Measurements from ENCODE around the gene NDST3.
"Not testable (repeated sequence)": the region's sequence is repeated elsewhere in the genome, so short reads cannot be mapped to it uniquely, and the experiment has no call there.

NDST3 gene

DNA sequence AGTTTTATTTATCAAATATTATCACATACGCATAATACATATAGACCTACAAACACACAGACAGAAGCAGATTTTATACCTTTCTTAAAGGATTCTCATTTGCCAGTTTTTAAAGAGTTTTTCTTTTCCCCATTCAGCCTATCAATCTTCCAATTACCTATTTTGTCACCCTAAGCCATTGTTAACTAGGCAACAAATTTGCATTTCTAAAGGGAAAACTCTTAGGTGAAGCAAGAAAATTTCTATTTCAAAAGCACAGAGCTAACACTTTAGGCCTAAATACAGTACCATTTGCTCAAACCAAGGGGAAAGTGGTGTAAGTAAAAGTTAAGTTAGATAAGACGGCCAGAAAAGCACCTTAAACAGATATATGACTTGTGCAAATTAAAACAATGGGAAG, 156.6 kb downstream of the NDST3 start:
- no peak for DNase-seq

DNA sequence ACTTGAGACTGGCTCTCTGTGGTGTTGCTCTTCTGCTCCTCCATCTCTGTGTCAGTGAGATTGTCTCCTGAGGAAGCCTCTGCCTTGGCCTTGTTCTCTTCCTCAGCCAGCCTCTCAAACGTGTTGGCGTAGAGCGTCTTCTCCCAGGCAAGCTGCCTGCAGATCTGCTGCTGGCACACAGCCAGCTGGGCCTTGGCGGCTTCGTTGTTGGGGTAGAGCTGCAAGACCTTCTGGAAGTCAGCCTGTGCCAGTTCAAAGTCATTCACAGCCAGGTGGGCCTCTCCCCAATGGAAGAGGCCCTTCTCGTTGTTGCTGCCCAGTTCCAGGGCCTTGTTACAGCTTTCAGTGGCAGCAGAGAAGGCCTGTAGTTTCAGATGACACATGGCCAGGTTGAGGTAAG, 159.1 kb downstream of the NDST3 start:
- no peak for DNase-seq

DNA sequence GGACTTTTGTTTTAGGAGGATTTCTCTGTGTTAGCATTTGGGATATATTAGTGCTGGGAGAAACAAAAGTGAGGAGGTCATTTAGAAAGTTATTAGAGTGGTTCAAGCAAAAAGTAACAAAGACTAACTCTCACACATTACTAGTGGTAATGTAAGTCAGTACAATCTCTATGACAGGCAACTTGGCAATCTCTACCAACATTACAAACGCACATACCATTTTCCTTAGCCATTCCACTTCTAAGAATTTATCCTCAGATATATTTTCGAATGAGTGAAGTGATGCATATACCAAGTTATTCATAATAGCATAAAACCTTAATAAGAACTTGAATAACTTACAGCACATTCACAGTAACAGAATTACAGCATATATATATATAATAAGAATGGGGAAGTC, 172.3 kb downstream of the NDST3 start:
- DNase-seq = no peak

- DNase-seq = no peak
These were observed 178.8 kb downstream of the NDST3 start for GRCh38 chr4:118213101-118213500.

DNA sequence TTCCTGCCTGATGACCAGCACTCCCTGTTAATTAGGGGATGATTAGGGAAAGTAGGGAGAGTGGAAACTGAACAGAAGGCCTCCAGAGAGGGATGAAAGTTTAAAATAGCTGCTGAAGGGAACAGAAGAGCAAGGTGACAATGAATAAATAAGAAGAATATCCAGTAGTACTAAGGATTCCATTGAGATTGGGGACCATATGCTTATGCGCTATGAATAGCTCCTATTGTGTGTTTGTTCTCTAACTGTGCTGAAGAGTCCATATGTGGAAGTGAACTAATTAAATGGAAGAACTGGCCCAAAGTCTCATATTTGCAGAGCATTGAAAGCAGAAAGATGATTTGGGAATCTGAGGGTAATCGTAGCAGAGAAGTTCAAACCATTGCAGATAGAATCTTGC, 181.5 kb downstream of the NDST3 start:
- DNase-seq = no peak

GRCh38 chr4:118221227-118221800, 187.0 kb downstream of the NDST3 start:
- DNase-seq = no peak

- DNase-seq = peak; percentile 19
These were observed 190.1 kb downstream of the NDST3 start for GRCh38 chr4:118224243-118224829.

- no peak for DNase-seq
These were observed 191.2 kb downstream of the NDST3 start for GRCh38 chr4:118225511-118225910.

DNA sequence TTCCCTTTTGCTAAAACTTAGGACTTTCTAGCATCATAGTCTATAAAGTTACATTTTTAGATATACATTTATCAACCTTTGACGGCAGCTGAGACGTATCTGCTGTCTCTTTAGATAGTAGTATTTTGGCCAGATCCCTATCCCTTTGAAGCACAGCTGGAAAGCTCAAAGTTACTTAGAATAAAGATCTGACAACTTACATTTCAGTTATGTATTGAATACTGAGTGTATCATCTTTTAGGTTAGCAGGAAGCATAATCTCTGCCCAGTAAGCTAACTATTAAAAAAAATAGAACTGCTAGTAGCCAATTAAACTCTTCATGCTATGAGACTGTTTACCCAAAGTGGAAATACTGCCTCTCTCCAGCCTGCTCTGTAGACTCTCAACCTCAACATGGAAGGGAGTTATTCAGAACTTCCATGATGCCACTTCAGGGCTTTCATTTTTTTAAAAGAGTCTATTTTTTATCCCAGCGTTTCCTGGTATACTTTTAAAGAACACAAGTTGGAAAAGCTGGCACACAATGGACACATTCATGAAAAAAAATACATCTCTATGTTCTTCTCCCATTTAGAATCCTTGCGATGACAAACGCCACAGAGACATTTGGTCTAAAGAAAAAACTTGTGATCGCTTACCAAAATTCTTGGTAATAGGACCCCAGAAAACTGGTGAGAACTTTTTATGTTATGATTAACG, 192.2 kb downstream of the NDST3 start:
- no peak for DNase-seq

- no peak for DNase-seq
These were observed 201.4 kb downstream of the NDST3 start for GRCh38 chr4:118235566-118236120.

GRCh38 chr4:118237531-118237930, 203.2 kb downstream of the NDST3 start:
- DNase-seq = no peak

- no peak for DNase-seq
These were observed 215.6 kb downstream of the NDST3 start for GRCh38 chr4:118249890-118250289.

- DNase-seq = no peak
These were observed 220.1 kb downstream of the NDST3 start for GRCh38 chr4:118254368-118254767.

DNA sequence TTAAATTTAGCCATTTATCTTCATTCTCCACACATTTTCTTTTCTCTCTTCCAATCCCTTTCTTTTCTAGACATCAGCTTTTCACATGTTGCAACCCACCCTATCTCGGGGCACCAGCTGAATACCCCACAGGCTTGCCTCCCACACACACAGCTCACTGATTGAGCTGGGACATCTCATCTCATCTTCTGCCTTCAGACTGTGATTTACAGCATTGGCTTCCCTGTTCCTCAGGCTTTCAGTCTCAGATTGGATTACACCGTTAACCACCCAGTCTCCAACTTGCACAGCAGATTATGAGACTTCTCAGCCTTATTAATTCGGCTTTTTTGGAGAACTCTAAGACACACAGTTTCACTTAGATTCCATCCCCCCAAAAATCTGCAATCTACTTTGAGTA, 224.8 kb downstream of the NDST3 start:
- no peak for DNase-seq

DNA sequence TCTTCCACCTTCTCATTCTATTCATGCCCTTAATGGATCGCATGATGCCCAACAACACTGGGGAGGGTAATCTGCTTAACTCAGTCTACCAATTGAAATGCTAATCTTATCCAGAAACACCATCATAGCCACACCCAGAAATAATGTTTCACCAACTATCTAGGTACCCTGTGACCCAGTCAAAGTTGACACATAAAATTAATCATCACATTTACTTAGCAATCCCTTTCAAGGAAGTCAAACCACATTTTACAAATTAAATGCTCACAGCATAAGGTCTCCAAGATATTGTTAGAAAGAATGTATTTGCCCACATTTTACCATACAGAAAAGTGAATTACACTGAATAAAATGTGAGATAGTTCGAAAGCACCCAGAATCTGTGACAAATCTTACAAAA, 226.0 kb downstream of the NDST3 start:
- DNase-seq = no peak

DNA sequence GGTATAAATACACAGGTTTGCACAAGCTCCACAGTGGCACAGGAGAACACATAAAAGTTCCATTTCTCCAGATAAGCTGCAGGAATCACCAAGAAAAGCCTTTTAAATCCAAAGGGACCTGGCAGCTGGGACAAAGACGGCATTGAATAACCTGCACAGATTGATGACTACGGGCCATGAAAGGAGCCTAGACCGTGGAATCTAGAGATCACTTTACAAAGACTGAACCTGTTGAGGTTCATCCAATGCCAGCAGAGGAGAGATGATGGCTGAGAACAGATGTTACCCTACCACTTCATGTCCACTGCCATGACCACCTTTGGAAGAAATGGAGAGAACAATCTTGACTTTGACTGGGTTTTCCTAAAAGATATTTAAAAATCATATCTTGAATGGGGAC, 229.8 kb downstream of the NDST3 start:
- DNase-seq = no peak

DNA sequence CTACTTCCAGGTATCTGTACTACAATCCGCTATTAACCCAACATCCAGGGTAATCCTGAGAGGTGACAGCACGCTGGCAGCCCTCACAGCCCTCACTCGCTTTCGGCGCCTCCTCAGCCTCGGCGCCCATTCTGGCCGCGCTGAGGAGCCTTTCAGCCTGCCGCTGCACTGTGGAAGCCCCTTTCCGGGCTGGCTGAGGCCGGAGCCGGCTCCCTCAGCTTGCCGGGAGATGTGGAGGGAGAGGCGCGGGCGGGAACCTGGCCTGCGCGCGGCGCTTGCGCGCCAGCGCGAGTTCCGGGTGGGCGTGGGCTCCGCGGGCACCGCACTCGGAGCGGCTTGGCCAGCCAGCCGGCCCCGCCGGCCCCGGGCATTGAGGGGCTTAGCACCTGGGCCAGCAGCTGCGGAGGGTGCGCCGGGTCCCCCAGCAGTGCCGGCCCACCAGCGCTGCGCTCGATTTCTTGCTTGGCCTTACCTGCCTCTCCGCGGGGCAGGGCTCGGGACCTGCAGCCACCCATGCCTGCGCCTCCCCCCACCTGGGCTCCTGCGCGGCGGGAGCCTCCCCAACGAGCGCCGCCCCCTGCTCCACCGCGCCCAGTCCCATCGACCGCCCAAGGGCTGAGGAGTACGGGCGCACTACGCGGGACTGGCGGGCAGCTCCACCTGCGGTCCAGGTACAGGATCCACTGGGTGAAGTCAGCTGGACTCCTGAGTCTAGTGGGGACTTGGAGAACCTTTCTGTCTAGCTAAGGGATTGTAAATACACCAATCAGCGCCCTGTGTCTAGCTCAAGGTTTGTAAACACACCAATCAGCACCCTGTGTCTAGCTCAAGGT, 231.2 kb downstream of the NDST3 start:
- DNase-seq = peak; percentile 26

GRCh38 chr4:118266145-118266496, 231.8 kb downstream of the NDST3 start:
- DNase-seq = not testable (repeated sequence)

- DNase-seq = no peak
These were observed 234.5 kb downstream of the NDST3 start for GRCh38 chr4:118268780-118269179.

- DNase-seq = no peak
These were observed 236.2 kb downstream of the NDST3 start for GRCh38 chr4:118270492-118270891.

GRCh38 chr4:118271788-118272187, 237.5 kb downstream of the NDST3 start:
- DNase-seq = no peak

GRCh38 chr4:118273642-118274041, 239.4 kb downstream of the NDST3 start:
- DNase-seq = no peak

DNA sequence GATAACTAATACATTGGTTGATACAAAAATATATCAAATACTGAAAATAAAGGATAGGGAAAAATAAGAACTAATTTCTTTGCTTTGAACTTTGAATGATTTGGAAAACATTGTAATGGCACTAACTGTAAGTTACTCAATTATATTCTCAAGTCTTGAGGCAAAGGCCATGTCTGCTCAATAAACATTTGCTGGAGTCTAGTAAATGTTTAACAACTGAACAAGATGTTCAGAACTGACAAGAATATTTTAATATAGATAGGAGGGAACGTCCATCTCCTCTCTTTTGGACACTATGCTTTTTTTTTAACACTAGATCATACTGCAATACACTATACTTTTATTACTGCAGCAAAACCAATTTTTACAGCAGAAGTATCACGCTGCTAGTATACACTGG, 242.3 kb downstream of the NDST3 start:
- DNase-seq = no peak

DNA sequence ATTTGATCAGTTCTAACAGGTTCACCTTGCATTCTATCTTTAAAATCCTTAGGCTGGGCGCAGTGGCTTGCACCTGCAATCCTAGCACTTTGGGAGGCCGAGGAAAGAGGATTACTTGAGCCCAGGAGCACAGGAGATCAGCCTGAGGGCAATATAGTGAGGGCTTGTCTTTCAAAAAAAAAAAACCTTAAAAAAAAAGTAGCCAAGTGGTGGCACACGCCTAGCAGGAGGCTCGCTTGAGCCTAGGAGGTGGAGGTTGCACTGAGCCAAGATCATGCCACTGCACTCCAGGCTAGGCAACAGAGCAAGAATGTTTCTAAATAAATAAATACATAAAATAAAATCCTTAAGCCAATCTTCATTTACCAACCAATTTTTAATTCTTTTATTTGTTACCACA, 243.0 kb downstream of the NDST3 start:
- DNase-seq = no peak
